ENCODE results near the gene VWA5B2.

VWA5B2 gene

GRCh38 chr3:184289426-184289938 is 60.1 kb downstream of the VWA5B2 start:
- Histone ChIP-seq H3K36me3 (ENCODE audit: control insufficient read depth, insufficient read depth, low read length, severe bottlenecking) (no peaks in the 10 kb centered on the region), H3K27me3 (replicated peaks; ENCODE audit: control insufficient read depth, insufficient read depth, low read length) (peaks cover 26% of the 10 kb centered on the region), H3K4me3 (ENCODE audit: low read length) (no peak overlapping the region), H3K4me1 (ENCODE audit: control insufficient read depth, insufficient read depth, low read length) (no peaks in the 10 kb centered on the region), H3K9me3 (ENCODE audit: control insufficient read depth, low read length) (no peaks in the 10 kb centered on the region), H3K9ac (ENCODE audit: low read length) (no peak overlapping the region)
- DNase-seq (ENCODE audit: low read depth): peak; percentile 70

- no peak overlapping the region for H3K9ac ChIP-seq (ENCODE audit: low read length)
- H3K9me3 ChIP-seq (ENCODE audit: control insufficient read depth, low read length): no peaks in the 10 kb centered on the region
- no peak overlapping the region for H3K4me3 ChIP-seq (ENCODE audit: low read length)
- H3K36me3 ChIP-seq (ENCODE audit: control insufficient read depth, insufficient read depth, low read length, severe bottlenecking): no peaks in the 10 kb centered on the region
- no peak for DNase-seq (ENCODE audit: low read depth)
- H3K4me1 ChIP-seq (ENCODE audit: control insufficient read depth, insufficient read depth, low read length): no peaks in the 10 kb centered on the region
- peaks cover 26% of the 10 kb centered on the region for H3K27me3 ChIP-seq (replicated peaks; ENCODE audit: control insufficient read depth, insufficient read depth, low read length)
Observed at GRCh38 chr3:184290331-184290730, 60.9 kb downstream of the VWA5B2 start.

GRCh38 chr3:184291044-184291737 is 61.8 kb downstream of the VWA5B2 start:
- no peak overlapping the region for H3K9ac ChIP-seq (ENCODE audit: low read length)
- no peaks in the 10 kb centered on the region for H3K36me3 ChIP-seq (ENCODE audit: control insufficient read depth, insufficient read depth, low read length, severe bottlenecking)
- H3K4me1 ChIP-seq (ENCODE audit: control insufficient read depth, insufficient read depth, low read length): no peaks in the 10 kb centered on the region
- no peak overlapping the region for H3K4me3 ChIP-seq (ENCODE audit: low read length)
- peaks cover 18% of the 10 kb centered on the region for H3K27me3 ChIP-seq (replicated peaks; ENCODE audit: control insufficient read depth, insufficient read depth, low read length)
- no peaks in the 10 kb centered on the region for H3K9me3 ChIP-seq (ENCODE audit: control insufficient read depth, low read length)
- no peak for DNase-seq (ENCODE audit: low read depth)

Data from adipocyte (in vitro differentiated cells).